Measurements from ENCODE around the gene CCDC9.

Gene CCDC9

DNA sequence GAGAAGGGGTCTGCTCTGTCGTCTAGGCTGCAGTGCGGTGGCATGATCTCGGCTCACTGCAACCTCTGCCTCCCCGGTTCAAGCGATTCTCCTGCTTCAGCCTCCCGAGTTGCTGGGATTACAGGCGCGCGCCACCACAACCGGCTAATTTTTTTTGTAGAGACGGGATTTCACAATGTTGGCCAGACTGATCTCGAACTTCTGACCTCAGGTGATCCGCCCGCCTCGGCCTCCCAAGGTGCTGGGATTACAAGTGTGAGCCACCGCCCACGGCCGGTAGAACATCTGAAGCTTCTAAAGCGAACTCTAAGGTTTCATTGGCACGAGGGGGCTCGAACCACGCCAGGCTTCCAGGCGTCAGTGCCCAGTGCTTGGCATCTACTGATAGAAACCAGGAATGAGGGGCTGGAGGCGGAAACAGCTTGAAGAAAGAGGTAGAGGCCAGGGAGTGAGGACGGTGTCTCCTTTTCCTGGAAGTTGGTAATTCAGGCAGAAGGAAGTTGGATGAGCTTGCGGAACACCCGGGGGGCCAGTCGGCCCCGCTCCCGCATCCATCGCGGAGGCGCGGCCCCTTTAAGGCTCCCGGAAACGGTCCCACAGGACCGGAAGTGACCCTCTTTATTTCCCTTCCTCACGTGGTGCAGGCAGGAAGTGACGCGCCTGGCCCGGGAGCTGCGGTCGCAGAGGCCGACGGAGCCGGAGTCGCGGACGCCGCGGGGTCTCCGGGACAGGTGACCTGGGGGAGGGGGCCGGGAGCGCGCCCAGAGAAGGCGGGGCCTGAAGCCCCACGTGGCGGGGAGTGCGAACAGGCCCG lies at the start of gene CCDC9:
TSS of gene CCDC9 (plus strand) at position 647 of the 814 bp plus-strand sequence. CDS start 1,876 bp downstream, outside the sequence.
- DNase-seq (ENCODE audit: low spot score), result peak; percentile 96

DNA sequence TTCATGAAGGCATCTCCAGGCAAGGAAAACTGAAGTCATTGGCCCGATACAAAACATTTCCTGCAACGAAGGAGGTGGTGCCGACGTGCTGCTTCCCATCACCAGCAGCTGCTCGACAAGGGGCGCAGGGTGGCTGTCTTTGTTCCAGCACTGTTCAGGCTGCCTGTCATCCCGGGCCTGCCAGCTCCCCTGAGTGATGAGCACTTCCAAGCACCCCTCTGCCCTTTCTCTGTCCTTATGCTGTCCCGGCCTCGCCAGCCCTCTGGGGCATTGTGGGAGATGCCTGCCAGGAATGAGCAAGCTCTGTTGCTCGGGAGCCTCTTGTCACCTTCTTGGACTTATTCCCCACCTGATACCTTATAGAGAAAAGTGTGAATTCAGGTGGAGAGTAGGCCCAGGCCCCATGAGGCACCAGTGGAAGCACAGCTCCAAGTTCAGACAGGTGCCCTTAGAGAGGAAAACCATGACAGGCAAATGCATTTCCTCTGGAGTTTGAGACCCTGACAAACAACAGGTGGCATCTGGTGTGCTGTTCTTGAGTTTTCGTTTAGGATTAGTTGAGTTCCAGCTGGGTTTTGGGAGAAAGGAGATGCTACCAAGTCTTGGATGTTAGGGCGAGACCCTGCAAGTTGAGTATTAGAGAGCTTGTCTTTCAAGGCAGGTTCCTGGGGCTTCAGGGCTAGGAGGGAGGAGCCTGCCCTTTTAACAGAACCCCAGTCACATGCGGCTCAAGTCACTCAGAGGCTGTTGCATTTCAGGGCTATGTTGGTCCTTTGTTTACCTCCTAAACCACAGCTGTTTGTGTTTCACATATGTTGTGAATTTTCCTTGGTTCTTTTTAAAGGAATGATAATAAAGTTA lies 46.8 kb upstream of the CCDC9 start:
- DNase-seq (ENCODE audit: low spot score), result no peak

DNA sequence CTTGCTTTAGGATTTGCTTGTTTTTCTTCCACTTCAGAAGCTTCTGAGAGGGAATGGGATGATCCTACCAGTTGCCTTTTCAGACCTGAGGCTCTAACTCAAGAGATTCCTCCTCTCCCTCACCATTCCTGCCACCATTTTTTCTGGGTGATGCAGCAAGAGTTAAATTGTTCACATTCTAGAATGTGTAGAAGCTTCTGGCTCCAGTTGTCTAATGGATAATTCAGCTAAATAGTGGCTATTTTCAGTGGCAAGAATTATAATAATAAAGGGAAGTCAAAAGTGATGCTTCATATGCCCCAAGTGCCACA lies 46.2 kb upstream of the CCDC9 start:
- no peak for DNase-seq (ENCODE audit: low spot score)

DNA sequence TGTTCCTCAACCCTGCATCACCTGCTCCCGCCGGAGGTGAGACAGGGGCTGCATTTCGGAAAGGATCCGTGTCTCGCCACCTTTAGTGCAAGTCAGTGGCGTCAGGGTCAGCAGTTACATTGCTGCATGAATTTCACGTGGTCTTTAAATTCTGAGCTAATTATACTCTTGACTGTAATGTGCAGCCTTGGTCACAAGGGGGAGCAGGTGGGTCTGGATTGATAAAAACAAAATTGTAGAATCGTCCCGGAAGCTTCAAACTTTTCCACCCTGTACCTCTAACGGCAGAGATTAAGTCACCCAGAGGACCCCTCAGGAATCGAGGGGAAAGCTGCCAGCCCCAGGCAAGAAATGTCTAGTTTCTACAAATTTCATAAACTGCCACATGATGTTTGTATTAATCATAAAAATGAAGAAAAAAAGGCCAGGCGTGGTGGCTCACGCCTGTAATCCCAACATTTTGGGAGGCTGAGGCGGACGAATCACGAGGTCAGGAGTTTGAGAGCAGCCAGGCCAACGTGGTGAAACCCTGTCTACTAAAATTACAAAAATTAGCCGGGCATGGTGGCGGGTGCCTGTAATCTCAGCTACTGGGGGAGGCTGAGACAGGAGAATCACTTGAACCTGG lies 45.5 kb upstream of the CCDC9 start:
- peak; percentile 82 for DNase-seq (ENCODE audit: low spot score)

DNA sequence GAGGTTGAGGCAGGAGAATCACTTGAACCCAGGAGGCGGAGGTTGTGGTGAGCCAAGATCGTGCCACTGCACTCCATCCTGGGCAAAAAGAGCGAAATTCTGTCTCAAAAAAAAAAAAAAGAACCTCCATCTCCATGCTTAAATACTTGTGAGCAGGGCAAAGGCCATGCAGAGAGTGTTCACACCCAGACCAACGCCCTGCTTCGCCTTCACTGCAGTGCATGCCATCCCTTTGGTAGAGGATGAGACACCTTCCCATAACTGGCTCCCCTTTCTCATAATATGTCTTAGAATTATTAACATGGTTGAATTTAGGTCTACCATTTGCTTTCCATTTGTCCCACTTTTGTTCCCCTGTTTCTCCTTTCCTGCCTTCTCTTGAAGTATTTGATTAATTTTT lies 40.7 kb upstream of the CCDC9 start:
- no peak for DNase-seq (ENCODE audit: low spot score)

DNA sequence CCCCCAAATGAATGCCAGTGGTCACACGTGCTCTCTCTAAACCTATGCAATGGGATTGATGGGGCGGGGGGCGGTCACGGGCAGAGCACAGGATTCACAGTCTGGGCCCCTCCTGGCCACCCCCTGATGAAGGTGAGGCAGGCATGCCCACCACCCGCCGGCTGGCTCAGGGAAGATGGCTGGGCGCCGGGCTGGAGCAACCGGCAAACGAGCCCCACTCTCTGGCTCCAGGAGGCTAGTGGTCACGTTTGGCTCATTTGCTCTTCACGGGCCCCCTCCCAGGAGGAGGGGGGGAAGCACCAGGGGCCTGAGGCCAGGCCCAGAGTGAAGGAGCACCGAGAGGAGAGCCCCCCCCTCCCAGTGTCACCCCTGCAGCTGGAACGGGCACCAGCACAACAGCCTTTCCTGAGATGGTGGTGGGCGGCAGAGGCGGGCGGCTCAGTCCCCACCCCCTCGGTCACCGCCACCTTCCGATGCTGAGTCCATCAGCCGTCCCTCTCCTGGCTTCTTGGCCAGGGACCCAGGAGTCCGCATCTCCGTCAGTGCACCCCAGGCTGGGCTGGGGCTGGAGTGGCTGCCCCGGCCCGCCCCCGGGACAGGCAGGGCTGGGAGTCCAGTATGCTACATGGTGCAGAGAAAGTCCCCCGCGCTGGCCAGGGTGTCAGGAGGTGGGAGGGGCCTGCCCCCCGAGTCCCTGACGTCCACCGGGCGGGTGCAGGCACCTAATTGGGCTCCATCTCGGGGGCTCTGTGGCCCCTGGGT lies 35.1 kb upstream of the CCDC9 start:
- no peak for DNase-seq (ENCODE audit: low spot score)

DNA sequence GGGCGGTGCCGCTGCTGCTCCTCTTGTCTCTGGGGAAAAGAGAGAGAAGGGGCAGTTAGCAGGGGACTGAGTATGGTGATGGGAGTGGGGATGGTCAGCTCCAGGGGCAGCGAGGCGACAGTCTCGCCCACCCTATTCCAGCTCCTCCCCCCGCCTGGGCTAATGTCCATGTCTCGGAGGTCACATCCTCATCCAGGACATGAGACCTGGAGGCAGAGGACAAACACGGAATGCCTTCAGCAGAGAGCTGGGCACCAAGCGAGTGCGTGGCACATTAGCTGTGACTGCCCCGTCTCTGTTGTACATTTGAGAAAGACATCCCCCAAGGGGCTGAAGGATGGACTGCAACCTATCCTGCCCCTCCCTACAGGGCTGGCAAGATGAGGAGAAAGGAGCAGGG lies 34.4 kb upstream of the CCDC9 start:
- no peak for DNase-seq (ENCODE audit: low spot score)

DNA sequence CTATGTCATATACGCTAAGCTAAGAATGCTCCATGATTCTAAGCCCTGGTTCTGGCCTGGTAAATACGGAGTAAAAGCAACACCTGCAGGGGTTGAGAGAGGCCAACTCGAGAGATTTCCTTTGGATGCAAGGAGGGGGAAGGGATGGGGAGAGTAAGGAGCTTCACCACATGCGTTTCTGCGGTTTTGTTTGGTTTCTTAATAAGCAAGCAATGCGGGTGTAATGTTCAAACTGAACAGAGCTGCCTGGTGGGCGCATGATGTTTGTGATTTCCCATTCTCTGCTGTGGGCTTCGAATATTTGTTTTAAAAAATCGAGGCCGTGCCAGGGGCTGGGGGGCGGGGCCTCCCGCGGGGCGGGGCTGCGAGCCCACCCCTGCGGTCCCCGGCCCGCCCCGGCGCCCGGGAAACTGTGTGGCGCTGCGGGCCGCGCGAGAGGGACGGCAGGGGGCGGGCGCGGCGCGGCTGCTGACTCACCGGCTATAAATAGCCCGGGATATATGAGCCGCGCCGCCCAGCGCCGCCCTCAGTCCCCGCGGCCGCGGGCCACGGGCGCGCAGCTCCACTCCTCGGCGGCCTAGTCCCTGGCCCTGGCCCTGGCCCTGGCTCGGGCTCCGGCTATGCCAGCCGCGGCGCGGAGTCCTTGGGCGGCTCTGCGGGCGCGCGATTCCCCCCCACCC lies 30.4 kb upstream of the CCDC9 start:
- DNase-seq (ENCODE audit: low spot score), result peak; percentile 87

DNA sequence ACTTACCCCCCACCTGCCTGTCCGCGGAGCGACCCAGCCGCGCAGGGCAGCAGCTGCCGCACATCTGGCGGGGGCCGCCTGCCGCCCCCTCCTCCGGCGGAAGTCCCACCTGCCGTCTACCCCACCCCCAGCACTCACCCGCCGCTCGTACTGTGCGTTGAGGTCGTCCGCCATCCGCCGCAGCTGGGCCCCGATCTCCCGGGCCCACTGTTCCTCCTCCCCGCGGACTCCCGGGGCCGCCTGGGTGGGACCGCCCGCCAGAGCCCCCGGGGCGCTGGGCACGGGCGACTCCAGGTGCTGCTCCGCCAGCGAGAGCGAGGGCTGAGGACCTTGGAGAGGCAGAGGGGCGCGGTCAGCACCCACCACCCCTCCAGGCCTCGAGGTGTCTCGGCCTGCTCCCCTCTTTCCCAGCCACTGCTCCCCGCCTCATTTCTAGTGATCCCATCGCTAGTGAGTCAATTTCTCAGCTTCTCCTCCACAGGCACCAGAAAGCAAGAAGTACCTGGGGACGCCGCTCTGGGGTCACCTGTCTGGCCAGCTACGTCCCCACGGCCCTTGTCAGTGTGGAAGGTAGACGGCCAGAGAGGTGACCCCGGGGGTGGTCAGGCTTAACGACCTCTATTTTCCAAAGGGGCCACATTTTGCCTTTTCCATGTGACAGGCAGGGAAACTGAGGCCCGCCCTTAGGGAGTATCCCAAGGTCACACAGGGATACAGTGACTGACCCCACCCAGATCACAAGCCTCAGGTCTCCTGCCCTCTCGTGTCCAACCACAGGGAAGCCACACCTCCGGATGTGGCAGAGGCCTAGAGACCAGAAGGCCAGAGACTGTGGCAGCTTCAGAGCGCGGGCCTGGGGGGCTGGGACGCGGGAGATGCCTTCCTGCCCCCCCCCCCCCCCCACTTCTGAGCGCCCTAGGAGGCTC lies 29.6 kb upstream of the CCDC9 start:
- DNase-seq (ENCODE audit: low spot score), result peak; percentile 82

DNA sequence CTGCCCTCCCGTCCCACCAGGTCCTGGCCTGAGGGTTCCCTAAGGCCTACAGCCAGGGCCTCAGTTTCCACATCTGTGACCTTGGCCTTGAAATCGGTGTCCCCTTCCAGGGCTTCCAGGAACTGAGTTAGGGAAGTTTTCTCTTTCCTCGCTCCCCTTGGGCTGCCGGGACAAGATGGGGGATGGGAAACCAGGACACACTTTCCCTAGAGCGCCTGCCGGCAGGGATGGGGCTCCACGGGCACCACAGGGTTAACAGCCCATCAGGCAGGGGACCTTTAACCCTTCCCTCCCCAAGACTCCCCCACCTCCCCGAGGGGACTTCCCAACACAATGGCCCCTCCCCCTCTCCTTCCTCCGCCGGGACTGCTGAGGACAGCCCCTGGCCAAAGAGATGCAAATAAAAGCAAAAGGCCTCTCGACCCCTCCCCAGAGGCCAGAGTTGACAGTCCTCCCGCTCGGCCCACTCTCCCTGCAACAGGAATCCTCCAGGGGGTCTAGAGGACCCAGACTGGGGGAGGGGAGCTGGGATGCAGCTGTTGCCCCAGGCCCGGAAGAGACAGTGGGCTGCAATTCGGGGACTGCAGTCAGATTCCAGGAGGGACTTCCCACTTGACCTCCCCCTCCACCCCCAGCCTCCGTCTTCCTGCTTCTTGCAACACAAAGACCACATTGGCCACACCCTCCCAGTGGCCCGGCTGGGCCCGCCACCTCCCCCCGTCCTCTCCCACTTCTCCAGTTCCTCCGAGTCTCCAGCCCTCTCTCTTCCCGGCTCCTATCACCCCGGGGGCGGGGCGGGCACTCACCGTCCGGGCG lies 28.8 kb upstream of the CCDC9 start:
- DNase-seq (ENCODE audit: low spot score), result peak; percentile 92

DNA sequence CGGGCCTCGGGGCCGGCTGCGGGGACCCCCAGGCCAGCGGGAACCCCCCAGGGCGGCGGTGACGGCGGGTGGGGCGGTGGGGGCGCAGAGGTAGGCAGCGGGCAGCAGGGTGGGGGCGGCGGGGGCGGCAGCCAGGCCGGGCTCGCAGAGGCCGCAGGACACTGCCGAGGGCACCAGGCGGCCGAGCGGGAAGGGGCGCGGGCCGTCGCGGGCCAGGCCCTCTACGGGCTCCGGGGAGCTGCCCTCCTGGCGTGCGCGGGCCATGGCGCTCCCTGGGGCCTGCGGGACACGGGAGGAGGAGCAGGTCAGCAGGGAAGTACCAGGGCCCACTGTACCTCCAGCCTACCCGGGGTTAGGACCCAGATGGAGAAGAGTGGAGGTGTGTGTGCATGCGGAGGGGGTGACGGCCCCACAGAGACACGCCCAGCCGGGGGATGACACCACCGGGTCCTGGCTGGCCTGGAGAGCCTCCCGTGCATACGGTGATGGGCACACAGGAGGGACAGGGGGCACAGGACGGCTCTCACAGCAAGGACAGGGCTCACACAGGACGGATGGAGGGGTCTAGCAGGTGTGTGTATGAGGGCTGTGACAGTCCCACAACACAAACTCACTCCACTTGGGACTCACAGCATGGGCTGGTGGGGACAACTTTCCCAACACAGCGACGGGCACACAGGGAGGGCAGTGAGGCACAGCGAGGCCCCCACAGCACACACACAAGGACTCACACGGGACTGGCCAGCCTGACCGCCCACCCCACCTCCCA lies 28.0 kb upstream of the CCDC9 start:
- DNase-seq (ENCODE audit: low spot score), result peak; percentile 59

DNA sequence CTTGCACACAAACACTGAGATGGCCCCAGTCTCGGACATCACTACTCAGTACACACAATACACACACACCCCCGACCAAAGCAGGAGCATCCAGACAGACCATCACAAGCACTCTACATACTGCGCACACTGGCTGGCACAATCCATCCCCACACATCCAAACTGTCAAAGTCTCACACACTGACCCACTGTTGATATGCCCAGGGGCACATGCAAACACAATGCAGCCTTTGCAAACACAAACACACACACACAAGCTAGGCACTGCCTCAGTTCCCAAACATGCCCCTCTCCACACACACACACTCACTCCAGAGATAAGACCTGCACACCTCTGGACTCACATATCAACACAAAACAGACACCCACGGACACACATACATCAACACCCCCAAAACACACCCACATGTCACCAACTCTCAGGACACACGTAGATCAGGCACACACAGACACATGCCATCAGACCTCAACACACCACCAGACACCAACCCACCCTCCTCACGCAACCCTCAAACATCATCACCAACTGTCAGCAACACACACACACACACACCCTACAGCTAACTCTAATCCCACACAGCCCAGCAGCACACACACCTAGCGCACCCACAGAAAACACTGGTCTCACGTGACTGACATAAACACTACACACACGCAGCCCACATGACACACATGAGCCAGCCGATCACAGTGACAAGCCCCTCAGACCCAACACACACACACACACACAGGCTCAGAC lies 27.2 kb upstream of the CCDC9 start:
- peak; percentile 66 for DNase-seq (ENCODE audit: low spot score)

DNA sequence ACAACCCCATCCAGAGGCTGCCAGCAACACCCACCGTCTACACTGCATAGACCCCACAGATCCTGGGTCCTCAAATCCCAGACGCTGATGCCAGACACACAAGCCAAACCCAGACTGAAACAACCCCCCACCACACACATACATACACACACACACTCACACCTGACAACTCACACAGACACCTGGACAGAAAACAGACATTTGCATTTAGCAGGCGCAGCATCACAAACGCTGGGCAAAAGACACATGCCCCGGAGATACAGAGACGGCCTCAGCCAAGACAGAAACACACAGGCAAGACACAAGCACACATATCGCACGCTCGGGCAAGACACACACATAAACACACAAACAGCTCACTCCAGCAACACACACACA lies 26.7 kb upstream of the CCDC9 start:
- peak; percentile 66 for DNase-seq (ENCODE audit: low spot score)

DNA sequence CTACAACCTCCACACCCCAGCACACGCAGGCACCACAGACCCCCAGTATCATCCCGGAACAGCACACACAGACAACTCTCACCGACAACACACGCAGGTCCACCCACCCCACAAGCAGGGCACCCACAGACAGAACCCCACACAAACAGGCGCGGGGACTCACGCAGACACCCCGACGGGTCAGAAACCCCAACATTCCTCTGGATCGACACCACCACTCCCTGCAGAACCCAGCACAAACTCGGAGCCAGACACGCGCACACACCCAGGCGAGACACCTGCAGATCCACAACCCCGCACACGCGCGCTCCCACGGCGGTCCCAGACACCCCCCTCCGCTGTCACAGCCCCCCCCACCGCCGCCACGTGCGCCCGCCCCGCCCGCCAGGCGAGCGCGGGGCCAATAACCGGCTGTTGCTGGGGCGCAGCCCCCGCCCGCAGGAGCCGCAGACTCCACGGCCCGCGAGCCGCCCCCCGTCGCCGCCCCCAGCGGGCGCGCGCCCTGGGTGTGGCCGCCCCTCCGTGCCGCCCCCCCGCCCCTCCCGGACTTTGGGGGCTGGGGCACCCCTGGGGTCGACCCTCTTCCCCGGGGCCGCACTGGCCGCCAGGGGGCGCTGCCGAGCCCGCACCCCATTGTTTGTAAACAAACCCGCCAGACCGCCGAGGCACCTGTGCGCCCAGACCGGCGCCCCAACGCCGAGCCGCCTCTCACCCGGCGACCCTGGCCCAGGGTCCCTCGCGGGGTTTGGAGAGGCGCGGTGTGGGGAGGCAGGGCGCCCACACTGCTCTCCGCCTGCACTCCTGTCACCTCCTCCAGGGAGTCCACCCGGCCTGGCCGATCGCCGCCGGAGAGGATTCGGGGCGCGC lies 26.0 kb upstream of the CCDC9 start:
- DNase-seq (ENCODE audit: low spot score), result no peak

DNA sequence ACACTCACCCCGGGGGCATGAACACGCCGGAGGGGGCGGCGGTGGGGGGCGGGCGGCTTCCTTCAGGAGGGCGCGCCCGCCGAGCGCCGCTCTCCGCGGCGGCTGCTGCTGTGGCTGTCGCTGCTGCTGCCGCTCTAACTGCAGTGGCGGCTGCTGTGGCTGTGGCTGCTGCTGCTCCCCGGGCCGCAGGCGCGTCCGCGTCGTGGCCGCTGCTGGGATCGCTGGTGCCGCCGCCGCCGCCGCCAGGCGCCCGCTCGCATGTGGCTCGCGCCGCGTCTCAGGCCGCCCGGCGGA lies 25.5 kb upstream of the CCDC9 start, which contains the start of gene BBC3:
TSS of gene BBC3 (minus strand) at position 279 of the 294 bp plus-strand sequence. CDS start 2,768 bp downstream, outside the sequence.
- DNase-seq (ENCODE audit: low spot score), result no peak

DNA sequence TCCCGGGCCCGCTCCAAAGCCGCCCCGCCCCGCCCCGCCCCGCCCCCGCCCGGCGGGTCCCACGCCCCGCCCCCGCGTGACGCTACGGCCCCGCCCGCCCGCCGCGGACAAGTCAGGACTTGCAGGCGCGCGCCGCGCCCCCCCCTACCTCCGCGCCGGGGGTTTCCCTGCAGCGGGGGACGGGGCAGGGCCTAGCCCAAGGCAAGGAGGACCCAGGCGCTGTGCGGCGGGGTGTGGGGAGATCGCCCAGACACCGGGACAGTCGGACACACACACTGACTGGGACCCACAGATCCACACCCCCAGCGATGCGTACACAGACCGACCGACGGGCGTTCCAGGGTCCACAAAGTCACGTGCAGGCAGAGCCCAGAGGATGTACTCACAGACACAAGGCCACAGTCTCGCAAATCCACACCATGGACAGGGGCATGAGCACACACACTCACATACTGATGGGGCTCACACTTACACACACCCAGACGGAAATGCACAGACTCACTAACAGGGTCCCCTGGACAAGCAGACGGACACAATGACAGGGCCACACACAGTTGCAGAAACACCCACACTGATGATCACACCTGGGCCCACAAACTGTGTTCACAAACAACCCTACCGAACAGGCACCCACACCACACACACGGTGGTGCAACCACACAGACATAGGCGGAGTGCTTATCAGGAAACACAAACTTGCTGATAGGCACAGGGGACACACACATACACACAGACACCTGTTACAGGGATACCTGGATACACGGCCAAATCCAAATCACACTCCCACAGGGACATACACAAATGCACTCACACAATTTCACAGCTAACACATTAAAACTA lies 24.9 kb upstream of the CCDC9 start:
- peak; percentile 71 for DNase-seq (ENCODE audit: low spot score)
